ENCODE results near the gene SYCP2L. TPM values are rescaled to one million over a fixed set of nuclear protein-coding genes. Genes with fewer than 3 reads are reported as not detected.

SYCP2L gene
- total and polyA plus RNA-seq, 2 of the 8 experiments (the other 6 are each of a cell fraction or from before 2014, with no cell fraction given) = 1.7 to 4.2 TPM

DNA sequence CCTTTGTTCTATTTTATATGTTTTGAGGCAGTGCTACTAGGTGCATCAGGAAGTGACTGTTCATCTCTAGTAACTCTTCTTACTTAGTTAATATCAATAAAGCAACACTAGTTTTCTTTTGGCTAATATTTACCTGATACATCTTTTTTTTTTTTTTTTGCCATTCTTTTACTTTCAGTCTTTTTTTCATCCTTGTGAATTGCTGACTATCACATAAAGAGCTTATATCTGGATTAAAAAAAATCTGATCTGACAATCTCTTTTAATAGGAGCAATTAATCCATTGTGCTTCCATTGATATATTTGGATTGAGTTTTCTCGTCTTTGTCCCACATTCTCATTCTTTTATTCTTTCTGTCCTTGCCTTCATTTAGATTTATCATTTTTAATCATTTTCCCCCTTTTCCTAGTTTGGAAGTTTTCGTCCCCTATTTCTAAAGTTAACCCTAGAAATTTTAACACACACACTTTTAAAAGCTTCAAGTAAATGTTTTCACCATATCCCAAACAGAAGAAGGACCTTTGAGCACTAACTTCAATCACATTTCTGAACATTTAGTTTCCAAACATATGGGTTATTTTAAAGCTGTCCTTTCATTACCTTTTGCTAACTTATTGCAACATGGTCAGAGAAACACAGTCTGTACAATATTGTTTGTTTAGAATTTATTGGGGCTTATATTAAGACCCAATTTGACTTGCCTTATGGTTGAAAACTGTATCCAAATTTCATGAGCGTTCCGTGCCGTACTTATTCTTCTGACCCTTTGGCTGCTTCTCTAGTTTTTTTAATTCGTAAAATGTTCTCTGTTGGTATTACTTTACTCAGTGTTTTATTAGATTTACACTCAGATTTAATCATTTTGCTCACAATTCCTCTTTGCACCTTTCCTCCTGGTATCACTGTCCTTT is 63.0 kb downstream of the SYCP2L start:
- no peaks in the 10 kb centered on the region for H3K9me3 ChIP-seq (ENCODE audit: insufficient read depth in 2 of 2, low read depth in 1 of 2, low read length in 1 of 2)
- FAIRE-seq (no peak), DNase-seq (ENCODE audit: low read depth in 1 of 2, low spot score in 2 of 2) (no peak)
- no peaks in the 10 kb centered on the region for H3K27me3 ChIP-seq (replicated peaks in 1 of 4; ENCODE audit: control insufficient read depth in 3 of 4, extremely low read depth in 1 of 4, insufficient read depth in 3 of 4, low read length in 3 of 4)
- no peak overlapping the region for H2AFZ ChIP-seq (ENCODE audit: low read length)
- H3K27ac ChIP-seq (ENCODE audit: low read depth, low read length) = no peak overlapping the region
- no peak overlapping the region for H3K4me2 ChIP-seq (ENCODE audit: insufficient read depth in 1 of 2, low read depth in 2 of 2, low read length in 2 of 2)
- H2BK15ac ChIP-seq (ENCODE audit: low read length) = no peak overlapping the region
- H3K4me1 ChIP-seq (replicated peaks in 1 of 4; ENCODE audit: control insufficient read depth in 3 of 4, insufficient read depth in 4 of 4, low read length in 3 of 4) = 0 out of 7 replicates have a peak, but pooled peaks cover 0 to 2% (median 0%) of the 10 kb centered on the region in 4 experiments
- TF ChIP-seq EP300 (IDR thresholded peaks at IDR 0.05; ENCODE audit: borderline replicate concordance in 1 of 2, low read depth in 2 of 2, low read length in 2 of 2) = no peak
- H3K9ac ChIP-seq (replicated peaks in 1 of 4; ENCODE audit: extremely low read depth in 1 of 4, low read depth in 3 of 4, low read length in 3 of 4) = no peak overlapping the region
- H2BK5ac ChIP-seq (ENCODE audit: low read depth, low read length) = no peak overlapping the region
- H3K18ac ChIP-seq (ENCODE audit: extremely low read depth, low read length) = no peak overlapping the region
- no peak overlapping the region for H3K4ac ChIP-seq (replicated peaks; ENCODE audit: insufficient read length, low read depth, low read length)
- H3K79me1 ChIP-seq (ENCODE audit: low read depth, low read length) = no peaks in the 10 kb centered on the region
- no peaks in the 10 kb centered on the region for H3K36me3 ChIP-seq (ENCODE audit: control insufficient read depth in 2 of 4, insufficient read depth in 4 of 4, low read length in 3 of 4)
- H2AK5ac ChIP-seq (ENCODE audit: low read depth, low read length) = no peak overlapping the region
- H4K91ac ChIP-seq (replicated peaks; ENCODE audit: insufficient read length, low read length) = no peak overlapping the region
- no peak overlapping the region for H3K14ac ChIP-seq (ENCODE audit: insufficient read length)
- H4K5ac ChIP-seq (ENCODE audit: insufficient read length, low read depth, low read length) = no peak overlapping the region
- H2BK12ac ChIP-seq (ENCODE audit: low read depth, low read length) = no peak overlapping the region
- ChIA-PET POLR2A (ENCODE audit: partially characterized antibody) (no interaction called here), CTCF (ENCODE audit: partially characterized antibody) (interaction anchor here (0.9 to 3.4 kb wide), 6 partner anchors 11 to 582 kb away, joined by 3 to 12 read pairs (median 4); no protein-coding TSS in a partner anchor)
- WGBS, 2 experiments (ENCODE audit: extremely low coverage in 1 of 2, insufficient coverage in 1 of 2, insufficient read length in 1 of 2, insufficient replicate concordance in 2 of 2, low coverage in 1 of 2, low lambda C conversion rate in 2 of 2, missing lambda C conversion rate in 1 of 2) = 90% methylated on average over 6 of the region's 6 CpGs; no CpG with 5 or more reads in 1 of the 2 experiments
- H3K4me3 ChIP-seq (ENCODE audit: extremely low read depth in 1 of 4, insufficient read depth in 2 of 4, low read depth in 3 of 4, low read length in 4 of 4) = no peak overlapping the region
- H3K56ac ChIP-seq (replicated peaks; ENCODE audit: insufficient read length, low read depth, low read length) = no peak overlapping the region
- no peak overlapping the region for H3K23ac ChIP-seq (ENCODE audit: insufficient read length)
- H2BK20ac ChIP-seq (ENCODE audit: low read length) = no peak overlapping the region
- H3K23me2 ChIP-seq (ENCODE audit: low read depth, low read length) = no peaks in the 10 kb centered on the region
- no peaks in the 10 kb centered on the region for H4K20me1 ChIP-seq (replicated peaks in 1 of 2; ENCODE audit: control insufficient read depth in 1 of 2, insufficient read depth in 2 of 2, low read length in 2 of 2)
- H4K8ac ChIP-seq (ENCODE audit: extremely low read depth, insufficient read depth, low read length) = no peak overlapping the region
- no peaks in the 10 kb centered on the region for H3K79me2 ChIP-seq (ENCODE audit: control insufficient read depth in 1 of 2, insufficient read depth in 2 of 2, low read length in 2 of 2)
- no peak overlapping the region for H2BK120ac ChIP-seq (replicated peaks; ENCODE audit: low read depth, low read length)
